K562 (cell line): ENCODE results near the gene STX1A. TPM values are rescaled to one million over a fixed set of nuclear protein-coding genes. Genes with fewer than 3 reads are reported as not detected.

ENCODE experiments used
- ASH1L ChIP-seq: fragments of 450-650 bp; IDR thresholded peaks from 2 replicates; pipeline ENCODE4 v1.6.1; 2018; ENCODE audit warnings: borderline replicate concordance, mild to moderate bottlenecking, low read depth; ENCODE audit not compliant: partially characterized antibody
- ATF7 ChIP-seq: fragments of 450-650 bp; IDR thresholded peaks from 2 replicates; pipeline ENCODE4 v1.7.1; 2014; ENCODE audit warnings: mild to moderate bottlenecking, moderate library complexity
- CREB1 ChIP-seq, 2 experiments: sonication (generic) in 1 of 2; formaldehyde crosslinking in 1 of 2; IDR thresholded peaks; 2 replicates each; pipeline versions ENCODE4 v1.6.1 to v1.8.0; 2012 to 2022; ENCODE audit warnings: inconsistent platforms in 1 of 2, mild to moderate bottlenecking in 1 of 2, missing genetic modification reagents in 1 of 2, moderate library complexity in 1 of 2
- FOS ChIP-seq: IDR thresholded peaks from 3 replicates; pipeline ENCODE4 v1.6.1; 2011; ENCODE audit not compliant: insufficient read length; ENCODE audit errors: extremely low read depth
- FOXK2 ChIP-seq, 2 experiments: fragments of 450-650 bp; IDR thresholded peaks in 1 of 2; conservative IDR thresholded peaks in 1 of 2; 2 replicates each; pipeline ENCODE4 v1.6.1; 2016; ENCODE audit warnings: low read depth in 2 of 2, mild to moderate bottlenecking in 1 of 2
- FOXM1 ChIP-seq, 2 experiments: fragments of 450-650 bp in 1 of 2; sonication (generic) in 1 of 2; formaldehyde crosslinking in 1 of 2; IDR thresholded peaks; 2 replicates each; pipeline versions ENCODE4 v1.6.1 to v1.9.0; 2017 to 2022; ENCODE audit warnings: low read depth in 2 of 2, mild to moderate bottlenecking in 2 of 2, missing genetic modification reagents in 1 of 2, moderate library complexity in 1 of 2
- HCFC1 ChIP-seq: IDR thresholded peaks from 2 replicates; pipeline ENCODE4 v1.6.1; 2012; ENCODE audit warnings: low read depth, low read length, improper control_type of control experiment
- HMGXB4 ChIP-seq: sonication (generic); formaldehyde crosslinking; IDR thresholded peaks from 2 replicates; pipeline ENCODE4 v1.8.1; 2023; ENCODE audit warnings: mild to moderate bottlenecking, missing genetic modification reagents
- MXI1 ChIP-seq: IDR thresholded peaks from 2 replicates; pipeline ENCODE4 v1.6.1; 2011; ENCODE audit warnings: low read depth, mild to moderate bottlenecking, improper control_type of control experiment, low read length
- NR2C2 ChIP-seq, 2 experiments: fragments of 200-800 bp in 1 of 2; sonication (Bioruptor generic) in 1 of 2; sonication (generic) in 1 of 2; formaldehyde crosslinking in 1 of 2; IDR thresholded peaks; 2 replicates each; pipeline versions ENCODE4 v1.6.1 to v1.8.0; 2016 to 2022; ENCODE audit warnings: mild to moderate bottlenecking in 1 of 2, missing compliant biosample characterization in 1 of 2, missing genetic modification characterization in 1 of 2, missing genetic modification reagents in 1 of 2
- SMAD1 ChIP-seq: fragments of 150-350 bp; IDR thresholded peaks from 2 replicates; pipeline ENCODE4 v1.6.1; 2014; ENCODE audit warnings: low read length, low read depth; ENCODE audit not compliant: partially characterized antibody
- ZEB2 ChIP-seq: fragments of 450-650 bp; IDR thresholded peaks from 2 replicates; pipeline ENCODE4 v1.6.1; 2016
- ZNF124 ChIP-seq: sonication (generic); formaldehyde crosslinking; IDR thresholded peaks from 2 replicates; pipeline ENCODE4 v1.8.1; 2022; ENCODE audit warnings: missing genetic modification reagents
- ZNF395 ChIP-seq: fragments of 200-800 bp; sonication (Bioruptor generic); IDR thresholded peaks from 2 replicates; pipeline ENCODE4 v1.6.1; 2017; ENCODE audit warnings: missing genetic modification characterization, missing compliant biosample characterization
- ZNF699 ChIP-seq: fragments of 250-450 bp; sonication (Bioruptor Pico); IDR thresholded peaks from 2 replicates; pipeline ENCODE4 v1.8.0; 2021; ENCODE audit warnings: mild to moderate bottlenecking, moderate library complexity; ENCODE audit not compliant: insufficient replicate concordance
- polyA plus RNA-seq, 8 experiments: library from polyadenylated mRNA; depleted of rRNA in 4 of 8; stranded (reverse) in 5 of 8; unstranded in 3 of 8; fragments of >200 nt; fragmentation: Nextera tagmentation in 2 of 8; fragmentation: Illumina TruSeq in 1 of 8; extraction: Ambion mirVana in 2 of 8; extraction: Trizol in 1 of 8; gene quantifications; 2 replicates each; pipeline versions ENCODE4 v1.2.1 to v1.2.3, GENCODE V29; 2011 to 2014; ENCODE audit warnings: inconsistent platforms in 1 of 8, missing spikeins in 1 of 8
- total RNA-seq, 7 experiments: library from RNA; depleted of rRNA in 6 of 7; stranded (reverse); fragments of >200 nt in 6 of 7; fragmentation: Illumina TruSeq in 2 of 7; extraction: Trizol in 2 of 7; gene quantifications; 2 replicates each; pipeline versions ENCODE4 v1.2.1 to v1.2.3, GENCODE V29; 2011 to 2021; ENCODE audit warnings: low replicate concordance in 1 of 7

Gene STX1A
- total and polyA plus RNA-seq, 9 of the 15 experiments (the other 6 are each of a cell fraction or from before 2014, with no cell fraction given) = 0.04 to 15.1 (median 6.3) TPM

- TF ChIP-seq ZNF699 (CRISPR knock-in tag) (no peak), ZEB2 (no peak), FOS (peak; percentile 79), ZNF124 (CRISPR knock-in tag) (no peak), FOXK2 (conservative IDR thresholded peaks at IDR 0.05 in 1 of 2, IDR thresholded peaks at IDR 0.05 in 1 of 2; ENCODE audit: low read depth in 2 of 2) (peak; percentile 88 to 93), NR2C2 (CRISPR knock-in tag; IDR thresholded peaks at IDR 0.05) (peak; percentile 56; the same call in 1 of the 2 replicates), NR2C2 (tag; IDR thresholded peaks at IDR 0.05) (0 out of 2 replicates have a peak, but pooled peaks have one; percentile 34), HCFC1 (peak; percentile 83), MXI1 (peak; percentile 94), HMGXB4 (0 out of 2 replicates have a peak, but pooled peaks have one; percentile 9), CREB1 (IDR thresholded peaks at IDR 0.05) (peak; percentile 98), CREB1 (CRISPR knock-in tag; IDR thresholded peaks at IDR 0.05) (peak; percentile 97), FOXM1 (IDR thresholded peaks at IDR 0.05; ENCODE audit: low read depth) (0 out of 2 replicates have a peak, but pooled peaks have one; percentile 19), FOXM1 (CRISPR knock-in tag; IDR thresholded peaks at IDR 0.05; ENCODE audit: low read depth) (no peak), ATF7 (peak; percentile 65; the same call in 1 of the 2 replicates), SMAD1 (peak; percentile 13), ZNF395 (CRISPR knock-in tag) (peak; percentile 89; the same call in 1 of the 2 replicates), ASH1L (peak; percentile 69)
Measured at GRCh38 chr7:73683056-73683787, 36.2 kb downstream of the STX1A start, which contains the start of the genes BUD23 and DNAJC30 (continued).
